AG09309 (cell line): Measurements from ENCODE around the gene ATP6V1A.

Experiments
- DNase-seq: peaks from one replicate; pipeline ENCODE4 v3.0.0-alpha.2; 2010; ENCODE audit warnings: low read depth
- H3K4me3 ChIP-seq: 2 replicates; pipeline ENCODE4 v1.5.1; 2011; ENCODE audit warnings: mild to moderate bottlenecking, low read depth, low read length, moderate library complexity; ENCODE audit not compliant: control insufficient read depth
- CTCF ChIP-seq: IDR thresholded peaks from 2 replicates; pipeline ENCODE4 v1.5.1; 2011; ENCODE audit warnings: mild to moderate bottlenecking, low read depth, low read length, inconsistent platforms; ENCODE audit not compliant: insufficient read depth, control insufficient read depth; ENCODE audit errors: missing control alignments

ATP6V1A gene

GRCh38 chr3:113714702-113715101 lies 32.1 kb upstream of the ATP6V1A start:
- DNase-seq: no peak
- no peak overlapping the region for H3K4me3 ChIP-seq
- TF ChIP-seq CTCF: no peak

GRCh38 chr3:113717308-113717707 lies 29.5 kb upstream of the ATP6V1A start:
- TF ChIP-seq CTCF: no peak
- no peak for DNase-seq
- H3K4me3 ChIP-seq: no peak overlapping the region

DNA sequence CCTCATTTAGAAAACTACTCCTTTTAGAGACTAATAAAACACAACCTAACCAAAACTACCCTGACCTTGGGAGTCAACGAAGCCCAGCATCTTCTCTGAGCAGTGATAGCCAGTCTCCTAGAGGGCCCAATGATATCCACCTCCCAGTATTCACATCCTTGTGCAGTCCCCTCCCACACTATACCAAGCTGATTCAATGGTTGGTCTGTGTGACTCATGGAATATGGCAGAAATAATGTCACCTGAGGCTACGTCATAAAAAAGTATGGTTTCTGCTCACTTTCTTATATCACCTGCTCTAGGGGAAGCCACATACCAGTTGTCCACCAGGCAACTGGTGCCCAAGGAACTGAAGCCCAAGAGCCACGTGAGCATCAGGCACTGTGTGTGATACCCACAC lies 29.0 kb upstream of the ATP6V1A start:
- H3K4me3 ChIP-seq: no peak overlapping the region
- DNase-seq: no peak
- no peak for TF ChIP-seq CTCF

GRCh38 chr3:113719294-113719693 lies 27.5 kb upstream of the ATP6V1A start:
- DNase-seq: no peak
- H3K4me3 ChIP-seq: no peak overlapping the region
- TF ChIP-seq CTCF: no peak

- no peak for TF ChIP-seq CTCF
- no peak for DNase-seq
- H3K4me3 ChIP-seq: no peak overlapping the region
These were observed 27.1 kb upstream of the ATP6V1A start for GRCh38 chr3:113719758-113720157.

GRCh38 chr3:113721636-113722035 lies 25.2 kb upstream of the ATP6V1A start:
- TF ChIP-seq CTCF: no peak
- H3K4me3 ChIP-seq: no peak overlapping the region
- no peak for DNase-seq

DNA sequence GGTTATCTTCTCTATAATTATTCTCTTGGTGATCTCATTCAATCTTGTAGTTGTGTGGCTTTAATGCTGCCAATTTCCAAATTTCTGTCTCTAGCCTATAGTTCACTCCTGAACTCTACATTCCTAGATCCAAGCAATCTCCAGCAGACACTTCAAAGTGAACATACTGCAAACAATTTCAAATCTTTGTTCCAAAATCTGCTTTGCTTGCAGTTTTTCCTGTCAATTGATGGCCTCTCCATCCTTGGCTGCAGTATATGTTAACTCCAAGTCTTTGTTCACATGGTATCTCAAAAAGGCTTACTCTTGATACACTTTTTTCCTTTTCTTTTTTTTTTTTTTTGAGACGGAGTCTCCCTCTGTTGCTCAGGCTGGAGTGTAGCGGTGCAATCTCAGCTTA lies 18.2 kb upstream of the ATP6V1A start:
- no peak for TF ChIP-seq CTCF
- H3K4me3 ChIP-seq: no peak overlapping the region
- no peak for DNase-seq
